ENCODE measurements around the gene GPER1.

The GPER1 gene

GRCh38 chr7:1044189-1045068, 43.5 kb upstream of the GPER1 start, which contains the start of gene GPR146:
GPR146 (plus strand) TSS chr7:1044546; CDS start chr7:1057516, 12,970 bp downstream.
- ChIA-PET CTCF (interaction anchor here (0.8 to 5.5 kb wide), 16 partner anchors 10 to 133 kb away, joined by 3 to 40 read pairs (median 4); no protein-coding TSS in a partner anchor), POLR2A (no interaction called here)
- peak; percentile 61 for TF ChIP-seq CTCF (IDR thresholded peaks at IDR 0.05; ENCODE audit: control extremely low read depth, extremely low read depth, low read depth, missing control alignments)
- peak; percentile 100 for DNase-seq (ENCODE audit: extremely low spot score)

GRCh38 chr7:1045069-1046063, 42.5 kb upstream of the GPER1 start:
- no peak for DNase-seq (ENCODE audit: extremely low spot score)
- ChIA-PET POLR2A (no interaction called here), CTCF (interaction anchor here (1.0 to 5.5 kb wide), 10 partner anchors 11 to 132 kb away, joined by 3 to 40 read pairs (median 6); no protein-coding TSS in a partner anchor)
- no peak for TF ChIP-seq CTCF (IDR thresholded peaks at IDR 0.05; ENCODE audit: control extremely low read depth, extremely low read depth, low read depth, missing control alignments)

- ChIA-PET POLR2A (no interaction called here), CTCF (interaction anchor here (1.8 to 5.5 kb wide), 4 partner anchors 9 to 54 kb away, joined by 5 to 40 read pairs (median 24); no protein-coding TSS in a partner anchor)
- DNase-seq (ENCODE audit: extremely low spot score), result no peak
- no peak for TF ChIP-seq CTCF (IDR thresholded peaks at IDR 0.05; ENCODE audit: control extremely low read depth, extremely low read depth, low read depth, missing control alignments)
Observed at GRCh38 chr7:1046722-1047679, 40.9 kb upstream of the GPER1 start.

- ChIA-PET POLR2A (no interaction called here), CTCF (interaction anchor here (1.1 to 20.3 kb wide), 4 partner anchors 11 to 56 kb away, joined by 4 to 391 read pairs (median 18); no protein-coding TSS in a partner anchor)
- DNase-seq (ENCODE audit: extremely low spot score), result no peak
- no peak for TF ChIP-seq CTCF (IDR thresholded peaks at IDR 0.05; ENCODE audit: control extremely low read depth, extremely low read depth, low read depth, missing control alignments)
Observed at GRCh38 chr7:1049006-1049741, 38.7 kb upstream of the GPER1 start.

GRCh38 chr7:1049801-1050200, 38.1 kb upstream of the GPER1 start:
- ChIA-PET POLR2A (no interaction called here), CTCF (interaction anchor here (1.1 to 20.3 kb wide), 4 partner anchors 11 to 55 kb away, joined by 4 to 391 read pairs (median 14); no protein-coding TSS in a partner anchor)
- DNase-seq (ENCODE audit: extremely low spot score), result no peak
- TF ChIP-seq CTCF (IDR thresholded peaks at IDR 0.05; ENCODE audit: control extremely low read depth, extremely low read depth, low read depth, missing control alignments), result no peak
